PC-9 (cell line): ENCODE data around the gene CTNND1.

ENCODE experiments used
- EZH2 ChIP-seq: fragments of 200-600 bp; sonication (generic); IDR thresholded peaks from 2 replicates; pipeline ENCODE4 v1.8.0; 2017; ENCODE audit warnings: antibody characterized with exemption, low read depth
- TF ChIP-seq, protein P1 (sequence below): fragments of 200-600 bp; sonication (generic); conservative IDR thresholded peaks from 2 replicates; pipeline ENCODE4 v1.6.1; 2017; ENCODE audit warnings: mixed run types, antibody characterized with exemption, mild to moderate bottlenecking, moderate library complexity

- TF ChIP-seq, protein P1, sequence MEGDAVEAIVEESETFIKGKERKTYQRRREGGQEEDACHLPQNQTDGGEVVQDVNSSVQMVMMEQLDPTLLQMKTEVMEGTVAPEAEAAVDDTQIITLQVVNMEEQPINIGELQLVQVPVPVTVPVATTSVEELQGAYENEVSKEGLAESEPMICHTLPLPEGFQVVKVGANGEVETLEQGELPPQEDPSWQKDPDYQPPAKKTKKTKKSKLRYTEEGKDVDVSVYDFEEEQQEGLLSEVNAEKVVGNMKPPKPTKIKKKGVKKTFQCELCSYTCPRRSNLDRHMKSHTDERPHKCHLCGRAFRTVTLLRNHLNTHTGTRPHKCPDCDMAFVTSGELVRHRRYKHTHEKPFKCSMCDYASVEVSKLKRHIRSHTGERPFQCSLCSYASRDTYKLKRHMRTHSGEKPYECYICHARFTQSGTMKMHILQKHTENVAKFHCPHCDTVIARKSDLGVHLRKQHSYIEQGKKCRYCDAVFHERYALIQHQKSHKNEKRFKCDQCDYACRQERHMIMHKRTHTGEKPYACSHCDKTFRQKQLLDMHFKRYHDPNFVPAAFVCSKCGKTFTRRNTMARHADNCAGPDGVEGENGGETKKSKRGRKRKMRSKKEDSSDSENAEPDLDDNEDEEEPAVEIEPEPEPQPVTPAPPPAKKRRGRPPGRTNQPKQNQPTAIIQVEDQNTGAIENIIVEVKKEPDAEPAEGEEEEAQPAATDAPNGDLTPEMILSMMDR: no peak
- no peak for TF ChIP-seq EZH2
Observed at GRCh38 chr11:57728829-57729228, 32.8 kb upstream of the CTNND1 start.
